ENCODE results near the gene LGMN.

- TF ChIP-seq, protein P1, sequence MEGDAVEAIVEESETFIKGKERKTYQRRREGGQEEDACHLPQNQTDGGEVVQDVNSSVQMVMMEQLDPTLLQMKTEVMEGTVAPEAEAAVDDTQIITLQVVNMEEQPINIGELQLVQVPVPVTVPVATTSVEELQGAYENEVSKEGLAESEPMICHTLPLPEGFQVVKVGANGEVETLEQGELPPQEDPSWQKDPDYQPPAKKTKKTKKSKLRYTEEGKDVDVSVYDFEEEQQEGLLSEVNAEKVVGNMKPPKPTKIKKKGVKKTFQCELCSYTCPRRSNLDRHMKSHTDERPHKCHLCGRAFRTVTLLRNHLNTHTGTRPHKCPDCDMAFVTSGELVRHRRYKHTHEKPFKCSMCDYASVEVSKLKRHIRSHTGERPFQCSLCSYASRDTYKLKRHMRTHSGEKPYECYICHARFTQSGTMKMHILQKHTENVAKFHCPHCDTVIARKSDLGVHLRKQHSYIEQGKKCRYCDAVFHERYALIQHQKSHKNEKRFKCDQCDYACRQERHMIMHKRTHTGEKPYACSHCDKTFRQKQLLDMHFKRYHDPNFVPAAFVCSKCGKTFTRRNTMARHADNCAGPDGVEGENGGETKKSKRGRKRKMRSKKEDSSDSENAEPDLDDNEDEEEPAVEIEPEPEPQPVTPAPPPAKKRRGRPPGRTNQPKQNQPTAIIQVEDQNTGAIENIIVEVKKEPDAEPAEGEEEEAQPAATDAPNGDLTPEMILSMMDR (IDR thresholded peaks at IDR 0.05; ENCODE audit: low read depth, low read length, poor library complexity, severe bottlenecking), result no peak
- no peak for TF ChIP-seq EZH2phosphoT487 (IDR thresholded peaks at IDR 0.05; ENCODE audit: borderline replicate concordance, low read length)
These were observed 70.5 kb downstream of the LGMN start for GRCh38 chr14:92677955-92678354.
